ENCODE results near the gene FAM193A.
"Not testable (repeated sequence)": the region's sequence is repeated elsewhere in the genome, so short reads cannot be mapped to it uniquely, and the experiment has no call there.

Gene FAM193A

GRCh38 chr4:2652415-2653160 is 116.1 kb downstream of the FAM193A start:
- no peak for DNase-seq (ENCODE audit: low spot score)

DNA sequence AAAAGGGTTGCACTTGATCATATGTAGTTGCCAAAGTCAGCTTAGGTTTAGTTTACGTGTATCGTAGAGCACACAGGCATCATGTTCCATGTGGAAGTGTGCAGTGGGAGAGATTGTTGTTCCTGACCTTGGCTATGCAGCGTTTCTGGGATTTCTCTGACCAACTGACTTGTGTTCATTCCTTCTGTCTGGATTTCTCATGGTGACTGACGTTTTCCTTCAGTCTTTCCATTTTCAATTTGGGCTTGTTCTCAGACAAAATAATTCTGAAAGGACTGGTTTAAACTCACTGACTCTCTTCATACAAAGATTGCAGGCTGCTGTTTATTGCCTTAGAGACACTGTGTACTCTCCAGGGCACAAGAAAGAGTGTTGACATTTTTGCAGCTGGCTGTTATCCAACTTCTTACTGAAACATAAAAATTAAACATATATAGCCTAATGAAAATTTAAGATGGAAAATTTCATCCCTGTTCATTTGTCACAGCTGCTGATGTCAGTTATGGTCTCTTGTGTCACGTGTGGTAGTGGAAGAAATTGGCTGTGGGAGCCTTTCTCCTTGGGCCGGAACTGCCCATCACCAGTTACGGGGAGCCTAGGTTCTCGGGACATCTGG is 124.3 kb downstream of the FAM193A start:
- no peak for DNase-seq (ENCODE audit: low spot score)

DNA sequence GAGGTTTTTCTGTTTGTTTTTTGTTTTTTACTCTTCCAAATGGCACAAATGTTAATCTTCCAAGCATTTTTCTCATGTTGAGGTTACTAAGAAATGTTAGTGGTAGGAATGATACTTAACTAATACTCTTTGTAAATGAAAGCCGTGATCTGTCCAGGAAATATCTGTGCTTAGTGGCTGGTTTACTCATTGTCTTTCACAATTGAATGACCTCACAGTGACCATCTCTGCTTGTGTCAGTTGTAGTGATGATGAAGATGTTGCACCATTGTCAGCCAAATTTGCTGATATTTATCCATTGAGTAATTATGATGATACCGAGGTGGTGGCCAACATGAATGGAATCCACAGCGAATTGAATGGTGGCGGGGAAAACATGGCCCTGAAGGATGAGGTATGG is 126.2 kb downstream of the FAM193A start:
- DNase-seq (ENCODE audit: low spot score): no peak

DNA sequence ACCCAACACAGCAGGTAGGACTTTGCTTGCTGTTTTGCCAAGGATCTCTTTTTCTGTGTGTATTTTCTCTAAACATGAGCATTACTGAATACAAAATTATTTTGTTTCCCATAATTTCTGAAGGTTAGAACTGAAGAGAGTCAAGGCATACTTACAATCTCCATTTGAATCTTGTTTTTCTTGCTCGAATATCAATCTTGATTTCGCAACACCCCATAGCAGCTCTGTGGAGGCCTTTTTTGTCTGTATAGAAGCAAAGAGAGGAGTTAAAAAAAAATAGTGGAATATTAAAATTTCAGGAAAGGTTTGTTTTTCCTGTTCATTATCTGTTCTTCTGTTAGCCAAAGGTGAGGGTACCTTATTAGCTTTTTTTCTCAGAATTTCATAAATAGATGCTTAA is 126.8 kb downstream of the FAM193A start:
- DNase-seq (ENCODE audit: low spot score): no peak

- DNase-seq (ENCODE audit: low spot score): no peak
Observed at GRCh38 chr4:2666722-2667247, 130.3 kb downstream of the FAM193A start.

DNA sequence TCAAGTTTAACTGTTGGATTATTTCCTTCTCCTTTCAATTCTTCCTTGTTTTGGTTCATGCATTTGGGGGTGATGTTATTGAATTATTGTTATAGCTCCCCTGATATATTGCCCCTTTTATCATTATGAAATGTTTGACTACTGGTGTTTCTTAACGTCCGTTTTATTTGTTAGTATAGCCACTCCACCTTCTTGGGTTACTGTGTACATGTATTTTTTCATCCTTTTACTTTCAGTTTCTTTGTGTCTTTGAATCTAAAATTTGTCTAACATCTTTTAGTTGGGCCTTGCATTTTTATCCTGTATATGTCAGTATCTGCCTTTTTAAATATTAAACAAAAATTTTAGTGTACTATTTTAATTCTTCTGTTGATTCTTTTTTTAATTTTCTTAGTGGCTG is 131.0 kb downstream of the FAM193A start:
- no peak for DNase-seq (ENCODE audit: low spot score)

DNA sequence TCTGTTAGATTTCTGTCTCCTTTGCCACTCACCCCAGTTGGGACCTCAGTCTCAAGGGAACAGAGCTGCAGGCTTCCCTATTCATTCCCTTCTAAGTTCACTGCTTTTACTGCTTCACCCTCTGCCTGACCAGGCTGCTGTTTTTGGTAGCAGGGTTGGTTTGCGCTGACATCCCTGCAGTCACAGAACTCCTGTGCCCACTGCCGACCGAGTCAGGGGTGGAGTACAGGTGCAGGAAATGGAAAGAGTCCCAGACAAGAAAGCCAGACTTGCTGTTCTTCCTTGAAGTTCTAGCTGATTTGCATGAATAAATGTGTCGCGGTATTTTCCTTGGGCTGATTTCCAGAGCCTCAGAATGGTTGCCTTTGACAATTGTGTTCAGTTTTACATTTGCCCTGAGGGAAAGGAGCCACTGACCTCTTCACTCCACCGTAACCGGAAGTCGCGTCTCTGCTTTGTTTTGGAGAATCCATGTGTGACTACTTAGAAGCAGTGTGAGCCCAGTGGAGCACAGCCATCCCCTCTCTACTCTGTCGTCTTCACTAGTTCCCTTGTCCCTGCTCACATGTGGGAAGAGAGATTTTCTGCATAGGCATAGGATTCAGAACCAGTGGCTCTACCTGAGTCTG is 134.9 kb downstream of the FAM193A start:
- peak; percentile 23 for DNase-seq (ENCODE audit: low spot score)

GRCh38 chr4:2672082-2672481 is 135.6 kb downstream of the FAM193A start:
- no peak for DNase-seq (ENCODE audit: low spot score)

DNA sequence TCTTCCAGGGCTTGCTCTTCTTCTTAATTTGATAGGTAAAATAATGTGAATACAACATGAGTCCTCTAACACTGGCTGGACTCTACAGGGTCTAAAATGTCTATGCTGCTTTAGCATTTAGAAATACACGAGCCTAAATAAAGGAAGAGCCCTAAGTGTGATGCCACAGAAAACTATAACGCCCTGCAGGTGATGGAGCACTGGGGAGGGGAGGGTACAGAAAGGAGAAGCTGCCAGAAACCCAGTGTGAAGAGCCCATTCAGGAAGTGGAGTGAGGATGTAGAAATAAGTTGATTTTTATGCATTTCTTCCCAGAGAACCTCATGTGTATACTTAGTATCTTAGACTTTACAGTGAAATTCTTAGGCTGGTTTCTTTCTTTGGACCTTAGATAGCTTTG is 136.3 kb downstream of the FAM193A start:
- DNase-seq (ENCODE audit: low spot score): no peak

GRCh38 chr4:2673157-2673556 is 136.7 kb downstream of the FAM193A start:
- DNase-seq (ENCODE audit: low spot score): no peak

DNA sequence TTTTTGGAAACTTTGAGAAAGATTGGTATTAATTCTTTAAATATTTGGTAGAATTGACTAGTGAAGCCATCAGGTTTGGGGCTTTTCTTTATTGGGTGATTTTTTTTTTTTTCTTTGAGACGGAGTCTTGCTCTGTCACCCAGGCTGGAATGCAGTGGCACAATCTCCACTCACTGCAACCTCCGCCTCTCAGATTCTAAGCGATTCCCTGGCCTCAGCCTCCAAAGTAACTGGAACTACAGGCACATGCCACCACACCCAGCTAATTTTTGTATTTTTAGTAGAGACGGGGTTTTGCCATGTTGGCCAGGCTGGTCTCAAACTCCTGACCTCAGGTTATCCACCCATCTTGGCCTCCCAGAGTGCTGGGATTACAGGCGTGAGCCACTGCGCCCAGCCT is 143.3 kb downstream of the FAM193A start:
- DNase-seq (ENCODE audit: low spot score): not testable (repeated sequence)

DNA sequence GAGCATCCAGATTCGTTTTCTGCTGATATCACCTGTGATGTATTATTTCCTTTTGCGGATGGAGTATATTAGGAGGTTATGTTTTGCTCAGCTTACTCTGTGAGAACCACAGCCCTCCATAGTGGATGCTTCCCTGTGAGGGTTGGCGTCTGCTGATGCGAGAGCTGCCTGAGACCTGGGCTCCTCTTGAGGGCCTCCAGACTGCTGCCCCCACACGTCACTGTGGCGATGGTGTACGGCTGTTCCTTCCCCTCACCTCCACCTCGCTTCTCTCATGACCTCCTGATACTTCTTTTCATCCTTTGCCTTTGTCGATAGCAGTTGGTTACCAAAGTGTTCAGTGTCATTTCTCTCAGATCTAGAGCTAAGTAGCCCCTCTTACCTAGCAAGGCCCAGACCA is 148.0 kb downstream of the FAM193A start:
- DNase-seq (ENCODE audit: low spot score): no peak

- no peak for DNase-seq (ENCODE audit: low spot score)
Observed at GRCh38 chr4:2685541-2685940, 149.1 kb downstream of the FAM193A start.

DNA sequence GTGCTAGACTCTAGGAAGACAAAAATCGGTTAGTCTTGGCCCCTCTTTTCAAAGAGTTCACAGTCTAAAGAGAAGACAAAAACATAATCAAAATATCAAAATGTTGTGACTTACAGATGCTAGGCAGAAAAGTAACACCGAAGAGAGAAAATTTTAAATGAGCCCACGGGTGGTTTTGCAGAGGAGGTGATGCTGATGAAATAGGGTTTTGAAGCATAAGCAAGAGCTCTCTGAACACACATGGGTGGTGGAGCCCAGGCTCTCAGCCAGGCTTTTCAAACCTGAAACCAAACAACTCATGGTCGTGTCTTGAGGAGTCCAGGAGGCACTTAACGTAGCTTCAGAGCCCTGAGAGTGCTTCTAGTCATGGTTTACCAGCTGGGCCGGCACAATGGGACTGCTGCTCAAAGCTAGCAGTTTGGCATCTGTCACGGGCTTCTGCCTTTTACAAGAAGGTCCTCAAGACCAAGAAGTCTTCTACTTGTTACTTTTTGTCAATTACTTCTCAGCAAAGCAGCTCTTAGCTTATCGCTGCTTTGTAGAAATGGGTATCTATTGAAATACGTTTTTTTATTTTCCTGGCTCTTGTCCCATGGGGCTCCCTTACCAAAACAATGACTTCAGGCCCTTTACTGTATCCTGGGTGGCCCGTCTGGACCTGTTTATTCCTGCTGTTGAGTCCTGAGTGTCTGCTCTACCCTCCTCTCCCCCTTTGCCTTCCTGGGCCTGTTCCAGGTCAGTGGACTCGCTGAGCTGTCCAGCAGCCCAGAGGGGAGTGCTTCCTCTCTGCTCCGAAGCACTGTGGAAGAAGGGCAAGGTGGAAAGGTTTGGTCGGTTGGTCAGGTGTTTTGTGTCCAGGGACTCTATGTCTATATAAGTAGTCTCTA is 150.2 kb downstream of the FAM193A start:
- DNase-seq (ENCODE audit: low spot score): no peak

DNA sequence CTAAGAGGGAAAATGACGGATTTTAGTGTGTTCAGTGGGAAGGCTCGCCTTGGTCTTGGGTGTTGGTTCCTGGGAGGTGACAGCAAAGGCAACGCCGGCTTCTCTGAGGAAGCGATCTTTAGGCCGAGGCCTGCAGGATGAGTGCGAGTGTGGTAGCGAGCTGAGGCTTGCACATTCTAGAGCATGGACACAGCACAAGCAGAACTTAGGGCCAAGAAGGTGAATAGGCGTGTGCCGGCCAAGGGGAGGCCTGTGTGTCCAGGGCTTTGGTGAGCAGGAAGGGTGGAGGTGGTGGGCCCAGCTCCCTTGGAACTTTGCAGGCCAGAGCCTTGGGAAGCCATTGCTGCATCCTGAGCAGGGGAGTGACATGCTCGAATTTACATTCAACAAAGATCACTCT is 151.8 kb downstream of the FAM193A start:
- no peak for DNase-seq (ENCODE audit: low spot score)

GRCh38 chr4:2688697-2689096 is 152.2 kb downstream of the FAM193A start:
- no peak for DNase-seq (ENCODE audit: low spot score)

DNA sequence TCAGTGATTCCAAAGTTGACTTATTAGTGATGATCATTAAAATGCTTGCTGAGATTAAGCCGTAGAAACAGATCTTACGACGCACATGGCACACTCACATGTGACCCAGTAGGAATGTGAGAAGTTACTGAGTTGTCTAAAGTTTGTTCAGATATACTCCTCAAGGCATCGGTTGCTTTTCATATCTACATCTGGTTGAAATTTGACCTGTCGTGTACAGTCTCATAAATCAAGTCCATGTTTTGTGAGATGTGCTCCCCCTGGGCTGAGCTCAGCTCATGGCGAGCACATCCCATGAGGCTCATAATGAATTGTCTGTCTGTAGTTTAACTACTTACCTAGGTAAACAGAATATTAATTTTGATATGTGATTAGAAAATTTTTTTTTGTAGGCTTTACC is 152.7 kb downstream of the FAM193A start:
- DNase-seq (ENCODE audit: low spot score): no peak

- no peak for DNase-seq (ENCODE audit: low spot score)
Observed at GRCh38 chr4:2689825-2690700, 153.6 kb downstream of the FAM193A start.

GRCh38 chr4:2691313-2691712 is 154.9 kb downstream of the FAM193A start:
- DNase-seq (ENCODE audit: low spot score): no peak

GRCh38 chr4:2691952-2692435 is 155.5 kb downstream of the FAM193A start:
- DNase-seq (ENCODE audit: low spot score): no peak

DNA sequence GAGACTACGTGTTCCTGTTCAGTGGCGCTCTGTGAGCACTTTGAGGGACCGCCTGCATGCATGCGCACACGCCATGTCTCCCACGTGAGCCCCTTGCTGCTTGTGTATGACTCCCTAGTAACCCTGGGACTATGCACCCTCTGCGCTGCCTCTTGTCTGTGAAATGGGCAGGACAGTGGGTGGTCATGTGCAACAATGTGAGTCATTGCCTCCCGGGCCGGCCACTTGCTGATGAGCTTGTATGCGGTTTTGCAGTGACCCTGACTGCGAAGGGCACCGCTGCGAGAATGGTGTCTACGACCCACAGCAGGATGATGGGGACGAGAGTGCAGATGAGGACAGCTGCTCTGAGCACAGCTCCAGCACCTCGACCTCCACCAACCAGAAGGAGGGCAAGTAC is 158.2 kb downstream of the FAM193A start:
- no peak for DNase-seq (ENCODE audit: low spot score)
